Glutamatergic neuron (in vitro differentiated cells): Measurements from ENCODE around the gene E2F2. TPM values are rescaled to one million over a fixed set of nuclear protein-coding genes. Genes with fewer than 3 reads are reported as not detected.
A peak's percentile ranks its signal among the peaks of the same experiment; 100 is the strongest.

Source experiments
- DNase-seq: peaks from one replicate; pipeline ENCODE4 v3.0.0; 2022
- H3K27ac Mint-ChIP-seq: one replicate; pipeline ENCODE4 v1.8.0; 2020; ENCODE audit warnings: mild to moderate bottlenecking, mixed read lengths, inconsistent platforms; ENCODE audit not compliant: unreplicated experiment
- H3K27me3 Mint-ChIP-seq: one replicate; pipeline ENCODE4 v1.8.0; 2020; ENCODE audit warnings: mild to moderate bottlenecking, moderate library complexity, mixed read lengths, inconsistent platforms; ENCODE audit not compliant: unreplicated experiment
- H3K36me3 Mint-ChIP-seq: one replicate; pipeline ENCODE4 v1.8.0; 2020; ENCODE audit warnings: mild to moderate bottlenecking, mixed read lengths, inconsistent platforms; ENCODE audit not compliant: unreplicated experiment
- H3K4me1 Mint-ChIP-seq: one replicate; pipeline ENCODE4 v1.8.0; 2020; ENCODE audit warnings: mild to moderate bottlenecking, low read depth, mixed read lengths, inconsistent platforms; ENCODE audit not compliant: unreplicated experiment
- H3K4me3 Mint-ChIP-seq: one replicate; pipeline ENCODE4 v1.8.0; 2020; ENCODE audit warnings: mild to moderate bottlenecking, mixed read lengths, inconsistent platforms; ENCODE audit not compliant: unreplicated experiment
- H3K9me3 Mint-ChIP-seq: one replicate; pipeline ENCODE4 v1.8.0; 2020; ENCODE audit warnings: mild to moderate bottlenecking, moderate library complexity, mixed read lengths, inconsistent platforms; ENCODE audit not compliant: unreplicated experiment
- total RNA-seq: library from RNA; stranded (reverse); fragmentation: NEBNext Ultra II Directional; extraction: Animal tissue kit (Norgen Biotek cat#: 25700); gene quantifications from one replicate; pipeline ENCODE4 v1.2.1, GENCODE V29; 2021; ENCODE audit not compliant: unreplicated experiment
- TF ChIP-seq, protein P1 (sequence below): fragments of 200-600 bp; sonication (generic); IDR thresholded peaks from one replicate; pipeline ENCODE4 v1.5.0; 2021; ENCODE audit not compliant: partially characterized antibody, unreplicated experiment

Gene E2F2
- total RNA-seq, 1 donor from 2014 or later, result 5.4 TPM

DNA sequence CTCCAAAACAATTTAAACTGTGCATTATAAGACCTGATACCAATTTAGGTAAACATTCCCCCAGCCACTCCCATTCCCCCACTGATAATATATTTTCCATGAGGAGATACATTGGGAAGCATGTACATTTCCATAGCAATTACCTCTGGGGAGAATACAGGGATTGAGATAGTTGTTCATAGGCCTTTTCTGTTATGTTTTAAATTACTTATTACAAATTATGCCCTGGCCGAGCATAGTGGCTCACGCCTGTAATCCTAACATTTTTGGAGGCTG lies 51.4 kb downstream of the E2F2 start:
- Mint-ChIP-seq H3K9me3 (no peaks in the 10 kb centered on the region), H3K4me3 (no peak overlapping the region), H3K27ac (no peak overlapping the region), H3K36me3 (no peaks in the 10 kb centered on the region), H3K27me3 (peaks cover 4% of the 10 kb centered on the region), H3K4me1 (peaks cover 7% of the 10 kb centered on the region)
- TF ChIP-seq, protein P1, sequence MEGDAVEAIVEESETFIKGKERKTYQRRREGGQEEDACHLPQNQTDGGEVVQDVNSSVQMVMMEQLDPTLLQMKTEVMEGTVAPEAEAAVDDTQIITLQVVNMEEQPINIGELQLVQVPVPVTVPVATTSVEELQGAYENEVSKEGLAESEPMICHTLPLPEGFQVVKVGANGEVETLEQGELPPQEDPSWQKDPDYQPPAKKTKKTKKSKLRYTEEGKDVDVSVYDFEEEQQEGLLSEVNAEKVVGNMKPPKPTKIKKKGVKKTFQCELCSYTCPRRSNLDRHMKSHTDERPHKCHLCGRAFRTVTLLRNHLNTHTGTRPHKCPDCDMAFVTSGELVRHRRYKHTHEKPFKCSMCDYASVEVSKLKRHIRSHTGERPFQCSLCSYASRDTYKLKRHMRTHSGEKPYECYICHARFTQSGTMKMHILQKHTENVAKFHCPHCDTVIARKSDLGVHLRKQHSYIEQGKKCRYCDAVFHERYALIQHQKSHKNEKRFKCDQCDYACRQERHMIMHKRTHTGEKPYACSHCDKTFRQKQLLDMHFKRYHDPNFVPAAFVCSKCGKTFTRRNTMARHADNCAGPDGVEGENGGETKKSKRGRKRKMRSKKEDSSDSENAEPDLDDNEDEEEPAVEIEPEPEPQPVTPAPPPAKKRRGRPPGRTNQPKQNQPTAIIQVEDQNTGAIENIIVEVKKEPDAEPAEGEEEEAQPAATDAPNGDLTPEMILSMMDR, result no peak
- no peak for DNase-seq

DNA sequence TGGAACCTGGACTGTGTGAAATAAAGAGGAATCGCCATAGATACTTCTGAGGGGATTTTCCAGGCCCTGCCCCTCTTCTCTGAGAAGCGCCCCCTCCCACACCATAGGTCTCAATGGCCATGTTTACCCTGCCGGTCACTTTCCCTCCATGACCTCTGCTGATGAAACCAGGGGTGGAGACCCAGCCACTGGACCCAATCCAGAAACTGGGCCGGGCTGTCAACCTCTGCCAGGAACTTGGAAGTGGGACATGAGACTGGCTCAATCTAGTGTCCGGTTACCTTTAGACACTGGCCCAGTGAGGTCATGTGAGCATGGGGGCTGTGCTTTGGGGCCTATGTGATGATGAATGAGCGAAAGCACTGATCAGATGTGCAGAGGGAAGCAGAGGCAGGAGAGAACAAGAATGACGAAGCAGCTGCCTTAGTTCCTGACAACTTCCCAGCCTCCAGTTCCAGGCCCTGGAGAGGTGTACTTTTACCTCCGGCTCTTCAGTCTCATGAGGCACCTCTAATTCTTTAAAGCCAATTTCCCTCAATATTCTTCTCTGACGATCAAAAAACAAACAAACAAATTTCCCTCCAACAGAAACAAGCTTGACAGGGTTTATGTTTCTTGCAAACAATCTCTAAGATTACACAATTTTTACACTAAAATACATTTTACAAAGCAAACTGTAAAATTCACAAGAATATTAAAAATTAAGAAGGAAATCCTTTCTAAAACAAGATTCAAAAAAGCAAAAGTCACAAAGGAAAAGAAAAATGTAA lies 52.0 kb downstream of the E2F2 start:
- Mint-ChIP-seq H3K27ac (no peak overlapping the region), H3K4me1 (peaks cover 7% of the 10 kb centered on the region), H3K27me3 (peaks cover 4% of the 10 kb centered on the region), H3K9me3 (no peaks in the 10 kb centered on the region), H3K4me3 (no peak overlapping the region), H3K36me3 (no peaks in the 10 kb centered on the region)
- DNase-seq, result no peak
- TF ChIP-seq, protein P1, result no peak

DNA sequence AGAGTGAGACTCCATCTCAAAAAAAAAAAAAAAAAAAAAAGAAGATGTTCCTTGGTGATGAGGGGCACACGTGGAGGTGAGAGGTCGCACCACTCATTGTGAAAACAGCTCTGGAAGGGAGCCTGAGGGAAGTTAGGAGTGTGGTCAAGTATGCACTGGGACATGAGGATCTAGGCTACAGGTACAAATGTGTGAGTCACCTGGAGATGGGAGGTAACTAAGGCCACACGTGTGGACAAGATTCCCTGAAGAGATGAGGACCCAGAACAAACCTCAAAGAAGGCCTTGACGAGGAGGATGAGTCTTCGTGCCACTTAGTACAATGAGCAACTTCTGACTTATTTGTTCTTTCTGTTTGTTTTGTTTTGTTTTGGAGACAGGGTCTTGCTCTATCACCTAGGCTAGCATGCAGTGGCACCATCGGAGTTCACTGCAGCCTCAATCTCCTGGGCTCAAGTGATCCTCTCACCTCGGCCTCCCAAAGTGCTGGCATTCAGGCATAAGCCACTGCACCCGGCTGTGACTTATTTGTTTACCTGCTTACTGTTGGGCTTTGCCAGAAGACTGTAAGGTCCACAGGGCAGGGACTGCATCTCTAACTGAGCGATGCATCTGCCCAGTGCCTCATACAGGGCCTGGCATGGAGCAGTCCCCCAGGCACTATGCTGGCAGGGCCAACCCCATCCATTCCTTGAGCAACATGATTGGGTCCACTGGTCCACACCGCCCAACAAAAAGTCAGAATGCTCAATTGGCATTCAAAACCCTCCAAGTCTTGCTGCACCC lies 53.5 kb downstream of the E2F2 start:
- Mint-ChIP-seq H3K9me3 (no peaks in the 10 kb centered on the region), H3K27me3 (peaks cover 3% of the 10 kb centered on the region), H3K27ac (no peak overlapping the region), H3K36me3 (no peaks in the 10 kb centered on the region), H3K4me1 (peaks cover 9% of the 10 kb centered on the region), H3K4me3 (peak overlapping the region; percentile 16)
- DNase-seq, result no peak
- TF ChIP-seq, protein P1, result no peak

DNA sequence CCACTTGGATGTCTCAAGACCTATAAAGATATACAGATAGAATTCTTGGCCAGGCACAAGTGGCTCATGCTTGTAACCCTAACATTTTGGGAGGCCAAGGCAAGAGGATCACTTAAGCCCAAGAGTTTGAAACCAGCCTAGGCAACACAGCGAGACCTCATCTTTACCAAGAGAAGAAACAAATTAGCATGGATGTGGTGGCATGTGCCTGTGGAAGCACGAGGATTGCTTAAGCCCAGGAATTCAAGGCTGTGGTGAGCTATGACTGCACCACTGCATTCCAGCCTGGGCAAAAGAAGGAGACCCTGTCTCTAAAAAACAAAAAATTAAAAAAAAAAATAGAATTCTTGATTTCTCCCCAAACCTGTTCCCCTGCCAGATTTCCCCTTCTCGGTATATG lies 55.4 kb downstream of the E2F2 start:
- Mint-ChIP-seq H3K9me3 (no peaks in the 10 kb centered on the region), H3K4me1 (peaks cover 9% of the 10 kb centered on the region), H3K36me3 (no peaks in the 10 kb centered on the region), H3K4me3 (no peak overlapping the region), H3K27ac (no peak overlapping the region), H3K27me3 (peaks cover 4% of the 10 kb centered on the region)
- no peak for DNase-seq
- TF ChIP-seq, protein P1, result no peak

DNA sequence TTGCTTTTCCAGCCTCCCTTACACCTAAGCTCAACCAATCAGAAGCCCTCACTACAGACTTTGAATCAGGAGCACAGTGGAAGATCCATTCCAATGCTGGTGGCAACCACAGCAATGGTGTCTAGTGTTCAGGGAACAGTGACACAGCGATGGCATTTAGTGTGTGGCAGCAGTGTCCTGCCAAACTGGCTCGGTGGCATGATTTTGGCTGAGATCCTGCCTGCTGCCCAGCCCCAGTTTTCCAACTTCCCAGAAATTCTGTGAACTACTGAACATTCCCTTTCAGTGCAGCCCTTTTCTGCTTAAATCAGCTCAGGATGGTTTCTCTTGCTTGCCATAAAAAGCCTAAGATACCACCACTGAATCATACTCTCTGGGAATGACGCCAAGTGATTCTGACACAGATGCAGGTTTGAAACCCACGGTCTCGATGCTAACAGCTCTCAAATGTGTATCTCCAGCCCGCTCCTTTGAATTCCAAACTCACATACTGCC lies 55.9 kb downstream of the E2F2 start:
- TF ChIP-seq, protein P1, result no peak
- Mint-ChIP-seq H3K4me1 (peaks cover 9% of the 10 kb centered on the region), H3K9me3 (no peaks in the 10 kb centered on the region), H3K27ac (no peak overlapping the region), H3K4me3 (no peak overlapping the region), H3K27me3 (peaks cover 4% of the 10 kb centered on the region), H3K36me3 (no peaks in the 10 kb centered on the region)
- no peak for DNase-seq
